Measurements from ENCODE around the gene RASSF3. TPM values are rescaled to one million over a fixed set of nuclear protein-coding genes. Genes with fewer than 3 reads are reported as not detected.

Gene RASSF3
- total RNA-seq, 6 experiments from 2014 or later: 5.8 to 27.3 (median 10.6) TPM

DNA sequence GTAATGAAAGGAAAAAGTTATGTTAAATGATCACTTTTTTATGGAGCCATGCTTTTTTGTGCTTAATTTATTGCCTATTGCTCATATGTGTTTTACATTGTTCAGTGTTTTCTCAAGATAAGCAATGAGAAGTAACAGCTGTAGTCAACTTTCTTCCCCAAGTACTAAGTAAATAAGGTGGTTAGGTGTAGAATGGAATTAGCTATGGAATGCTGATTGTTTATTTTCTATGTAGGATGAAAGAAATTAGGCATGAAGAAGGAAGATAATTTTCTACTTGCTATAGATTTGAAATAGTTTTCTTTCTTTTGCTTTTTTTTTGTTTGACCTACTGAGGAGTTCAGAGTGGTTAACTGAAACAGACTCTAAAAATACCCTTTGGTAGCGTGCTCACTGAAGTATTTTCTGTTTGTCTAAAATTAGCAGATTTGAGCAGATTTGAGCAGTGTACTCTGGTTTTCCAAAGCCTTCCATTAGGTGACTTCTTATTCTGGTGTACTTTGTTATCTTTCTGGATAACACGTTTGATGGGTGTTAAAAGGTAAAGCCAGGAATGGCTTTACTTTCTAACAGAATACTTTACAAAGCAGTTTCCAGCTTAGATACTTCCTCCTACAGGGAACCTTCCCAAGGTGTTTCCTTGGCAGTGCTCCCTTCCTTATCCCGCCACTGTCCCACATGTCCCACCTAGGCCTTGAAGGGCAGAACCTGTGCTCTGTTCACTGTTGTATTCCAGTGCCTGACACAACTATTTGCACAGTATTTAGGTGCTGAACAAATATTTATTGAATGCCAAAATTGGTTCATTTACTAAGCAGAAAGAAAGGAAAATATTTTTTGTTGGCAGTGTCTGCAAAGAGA lies 56.0 kb downstream of the RASSF3 start:
- WGBS (ENCODE audit: insufficient coverage, low coverage, low lambda C conversion rate, missing lambda C conversion rate): 23% methylated on average over 3 of the region's 3 CpGs
- intact Hi-C loops (cut with DNase I): no loop called here

DNA sequence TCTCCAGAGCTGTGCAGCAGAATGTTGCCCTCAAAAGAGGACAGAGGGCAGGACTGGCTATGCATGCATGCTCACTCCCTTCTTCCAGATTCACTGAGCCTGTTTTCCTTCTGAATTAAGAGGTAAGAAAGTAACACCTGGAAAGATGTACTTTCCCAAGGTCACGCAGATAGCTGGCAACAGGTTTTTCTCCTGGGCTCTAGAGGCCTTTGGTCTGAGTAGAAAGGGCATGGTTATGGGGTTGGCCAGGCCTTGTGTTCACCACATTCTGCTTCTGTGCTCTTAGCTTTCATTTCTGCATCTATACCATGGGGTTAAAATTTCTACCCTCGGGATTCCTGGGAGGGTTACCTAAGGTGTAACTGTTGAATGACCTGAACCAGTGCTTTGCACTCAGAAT lies 57.5 kb downstream of the RASSF3 start:
- no peaks in the 10 kb centered on the region for H3K36me3 ChIP-seq
- 65% methylated on average over 2 of the region's 2 CpGs for WGBS (ENCODE audit: insufficient coverage, low coverage, low lambda C conversion rate, missing lambda C conversion rate)
- no peak overlapping the region for H3K27ac ChIP-seq
- H3K27me3 ChIP-seq: no peaks in the 10 kb centered on the region
- H3K4me1 ChIP-seq: peaks cover 0 to 45% (median 3%) of the 10 kb centered on the region in 4 donors
- no peak overlapping the region for H3K4me3 ChIP-seq
- ATAC-seq (no peak), DNase-seq (no peak)
- intact Hi-C loops (cut with DNase I): no loop called here
- TF ChIP-seq, protein P1, sequence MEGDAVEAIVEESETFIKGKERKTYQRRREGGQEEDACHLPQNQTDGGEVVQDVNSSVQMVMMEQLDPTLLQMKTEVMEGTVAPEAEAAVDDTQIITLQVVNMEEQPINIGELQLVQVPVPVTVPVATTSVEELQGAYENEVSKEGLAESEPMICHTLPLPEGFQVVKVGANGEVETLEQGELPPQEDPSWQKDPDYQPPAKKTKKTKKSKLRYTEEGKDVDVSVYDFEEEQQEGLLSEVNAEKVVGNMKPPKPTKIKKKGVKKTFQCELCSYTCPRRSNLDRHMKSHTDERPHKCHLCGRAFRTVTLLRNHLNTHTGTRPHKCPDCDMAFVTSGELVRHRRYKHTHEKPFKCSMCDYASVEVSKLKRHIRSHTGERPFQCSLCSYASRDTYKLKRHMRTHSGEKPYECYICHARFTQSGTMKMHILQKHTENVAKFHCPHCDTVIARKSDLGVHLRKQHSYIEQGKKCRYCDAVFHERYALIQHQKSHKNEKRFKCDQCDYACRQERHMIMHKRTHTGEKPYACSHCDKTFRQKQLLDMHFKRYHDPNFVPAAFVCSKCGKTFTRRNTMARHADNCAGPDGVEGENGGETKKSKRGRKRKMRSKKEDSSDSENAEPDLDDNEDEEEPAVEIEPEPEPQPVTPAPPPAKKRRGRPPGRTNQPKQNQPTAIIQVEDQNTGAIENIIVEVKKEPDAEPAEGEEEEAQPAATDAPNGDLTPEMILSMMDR (IDR thresholded peaks at IDR 0.05): no peak
- TF ChIP-seq POLR2A (IDR thresholded peaks at IDR 0.05): no peak
- no peaks in the 10 kb centered on the region for H3K9me3 ChIP-seq

More for the DNA sequence above, 56.0 kb downstream of the RASSF3 start:
- TF ChIP-seq, protein P1 (IDR thresholded peaks at IDR 0.05): no peak
- no peak for TF ChIP-seq POLR2A (IDR thresholded peaks at IDR 0.05)
- peaks cover 0 to 45% (median 3%) of the 10 kb centered on the region in 4 donors for H3K4me1 ChIP-seq
- ATAC-seq (peak in 2 of 4 donors; percentile 16 to 47), DNase-seq (no peak)
- H3K36me3 ChIP-seq: no peaks in the 10 kb centered on the region
- H3K4me3 ChIP-seq: no peak overlapping the region
- no peaks in the 10 kb centered on the region for H3K27me3 ChIP-seq
- H3K9me3 ChIP-seq: no peaks in the 10 kb centered on the region
- peak overlapping the region in 1 of 3 donors; percentile 42 for H3K27ac ChIP-seq

DNA sequence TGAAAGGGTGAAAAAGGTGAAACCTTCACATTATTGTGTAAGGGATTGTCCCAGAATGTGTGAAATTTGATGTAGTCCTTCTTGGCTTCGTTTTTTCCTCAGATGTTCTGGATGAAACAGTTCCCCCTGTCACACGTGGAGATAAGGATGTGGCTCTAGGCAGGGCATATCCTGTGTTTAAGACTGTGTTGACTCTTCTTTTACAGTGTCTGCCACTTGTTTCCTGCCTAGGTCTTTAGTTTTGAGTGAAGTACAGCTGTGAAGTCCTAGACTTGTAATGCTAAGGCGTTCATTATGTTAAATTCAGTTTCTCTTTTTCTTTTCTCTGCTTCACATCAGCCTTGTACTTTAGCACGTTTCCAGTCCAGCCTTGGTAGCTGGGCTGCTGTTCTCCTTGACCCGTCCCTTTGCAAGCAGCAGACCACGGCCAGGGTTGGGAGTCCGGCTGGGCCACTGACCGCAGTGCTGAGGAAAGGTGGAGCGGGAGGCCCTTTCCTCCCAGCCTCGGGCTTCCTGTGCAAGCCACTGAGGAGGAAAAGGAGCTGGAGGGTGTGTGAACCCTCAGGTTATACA lies 59.1 kb downstream of the RASSF3 start:
- Histone ChIP-seq H3K4me3 (peak overlapping the region in 1 of 3 donors; percentile 2), H3K9me3 (no peaks in the 10 kb centered on the region), H3K36me3 (no peaks in the 10 kb centered on the region), H3K4me1 (peaks cover 0 to 49% (median 6%) of the 10 kb centered on the region in 4 donors), H3K27me3 (no peaks in the 10 kb centered on the region), H3K27ac (peak overlapping the region in 2 of 3 donors; percentile 4 to 45)
- TF ChIP-seq, protein P1 (IDR thresholded peaks at IDR 0.05): no peak
- TF ChIP-seq POLR2A (IDR thresholded peaks at IDR 0.05): no peak
- WGBS (ENCODE audit: insufficient coverage, low coverage, low lambda C conversion rate, missing lambda C conversion rate): 1% methylated on average over 10 of the region's 10 CpGs
- DNase-seq: peak; percentile 77 to 79 (median 78)
- ATAC-seq: peak; percentile 80 to 91 (median 87)
- intact Hi-C loops (cut with DNase I): no loop called here

- H3K36me3 ChIP-seq: no peaks in the 10 kb centered on the region
- no peaks in the 10 kb centered on the region for H3K27me3 ChIP-seq
- H3K4me3 ChIP-seq: peak overlapping the region in 1 of 3 donors; percentile 2
- no peaks in the 10 kb centered on the region for H3K9me3 ChIP-seq
- H3K27ac ChIP-seq: peak overlapping the region in 2 of 3 donors; percentile 0 to 45
- peaks cover 0 to 45% (median 6%) of the 10 kb centered on the region in 4 donors for H3K4me1 ChIP-seq
- TF ChIP-seq, protein P1 (IDR thresholded peaks at IDR 0.05): no peak
- intact Hi-C loops (cut with DNase I): no loop called here
- ATAC-seq (peak in 2 of 4 donors; percentile 2 to 4), DNase-seq (no peak)
- WGBS (ENCODE audit: insufficient coverage, low coverage, low lambda C conversion rate, missing lambda C conversion rate): 37% methylated on average over 4 of the region's 4 CpGs
Measured at GRCh38 chr12:64670019-64670418, 59.7 kb downstream of the RASSF3 start.
